Measurements from ENCODE around the gene UNC50. TPM values are rescaled to one million over a fixed set of nuclear protein-coding genes. Genes with fewer than 3 reads are reported as not detected.
"Not testable (repeated sequence)": the region's sequence is repeated elsewhere in the genome, so short reads cannot be mapped to it uniquely, and the experiment has no call there.

UNC50 gene
- total RNA-seq, 2 experiments from 2014 or later: 21.1 to 31.4 TPM

- intact Hi-C loops (cut with DNase I, micrococcal nuclease); ATAC-seq; H3K9me3 Mint-ChIP-seq (ENCODE audit: low read depth); H3K27ac Mint-ChIP-seq; H3K4me3 Mint-ChIP-seq; POLR2A ChIA-PET; CTCF ChIA-PET; H3K4me1 Mint-ChIP-seq; DNase-seq; H3K27me3 Mint-ChIP-seq: not testable (repeated sequence)
- peaks cover 43% of the 10 kb centered on the region for H3K36me3 Mint-ChIP-seq (ENCODE audit: low read depth)
Observed at GRCh38 chr2:98594665-98595064, 13.7 kb upstream of the UNC50 start.

- ATAC-seq (peak; percentile 30), DNase-seq (no peak)
- CTCF ChIA-PET: interaction anchor here (0.8 to 1.2 kb wide), 3 partner anchors 9 to 12 kb away, joined by 3 to 4 read pairs (median 3); partner anchors contain the start of genes COA5 and UNC50
- intact Hi-C loops (cut with DNase I, micrococcal nuclease): no loop called here
- Mint-ChIP-seq H3K9me3 (ENCODE audit: low read depth) (peaks cover 2% of the 10 kb centered on the region), H3K36me3 (ENCODE audit: low read depth) (peaks cover 45% of the 10 kb centered on the region), H3K4me1 (peaks cover 6% of the 10 kb centered on the region), H3K27me3 (no peaks in the 10 kb centered on the region), H3K27ac (peak overlapping the region; percentile 70), H3K4me3 (no peak overlapping the region)
- POLR2A ChIA-PET: no interaction called here
Observed at GRCh38 chr2:98598781-98599428, 9.5 kb upstream of the UNC50 start.

- CTCF ChIA-PET: interaction anchor here (0.5 to 1.3 kb wide), 4 partner anchors 32 to 212 kb away, joined by 3 to 4 read pairs (median 3); no protein-coding TSS in a partner anchor
- POLR2A ChIA-PET: no interaction called here
- Mint-ChIP-seq H3K27me3 (no peaks in the 10 kb centered on the region), H3K27ac (no peak overlapping the region), H3K4me1 (peaks cover 30% of the 10 kb centered on the region), H3K9me3 (ENCODE audit: low read depth) (no peaks in the 10 kb centered on the region), H3K4me3 (no peak overlapping the region), H3K36me3 (ENCODE audit: low read depth) (peaks cover 35% of the 10 kb centered on the region)
- DNase-seq: peak; percentile 39
- intact Hi-C loops (cut with DNase I, micrococcal nuclease): loop anchor here (2.0 to 10.0 kb wide), 3 partner anchors 157 to 607 kb away; partner anchors contain the start of genes INPP4A (in 1 of the 2) and TMEM131 (in 1 of the 2)
- ATAC-seq: peak; percentile 69
Observed at GRCh38 chr2:98601532-98602132, 6.8 kb upstream of the UNC50 start.

GRCh38 chr2:98604547-98604946 is 3.8 kb upstream of the UNC50 start:
- Mint-ChIP-seq H3K9me3 (ENCODE audit: low read depth) (no peaks in the 10 kb centered on the region), H3K4me1 (peaks cover 38% of the 10 kb centered on the region), H3K27ac (peak overlapping the region; percentile 80), H3K36me3 (ENCODE audit: low read depth) (peaks cover 18% of the 10 kb centered on the region), H3K27me3 (no peaks in the 10 kb centered on the region), H3K4me3 (no peak overlapping the region)
- no peak for ATAC-seq
- peak; percentile 30 for DNase-seq
- intact Hi-C loops (cut with DNase I, micrococcal nuclease): loop anchor here (2.0 to 10.0 kb wide), 3 partner anchors 160 to 610 kb away; partner anchors contain the start of genes INPP4A (in 1 of the 2) and TMEM131 (in 1 of the 2)
- ChIA-PET POLR2A (no interaction called here), CTCF (no interaction called here)

- POLR2A ChIA-PET: no interaction called here
- H3K4me1 Mint-ChIP-seq: peaks cover 43% of the 10 kb centered on the region
- CTCF ChIA-PET: no interaction called here
- H3K36me3 Mint-ChIP-seq (ENCODE audit: low read depth): peaks cover 18% of the 10 kb centered on the region
- no peaks in the 10 kb centered on the region for H3K27me3 Mint-ChIP-seq
- DNase-seq: no peak
- no peak overlapping the region for H3K4me3 Mint-ChIP-seq
- ATAC-seq: no peak
- peak overlapping the region; percentile 80 for H3K27ac Mint-ChIP-seq
- H3K9me3 Mint-ChIP-seq (ENCODE audit: low read depth): no peaks in the 10 kb centered on the region
- intact Hi-C loops (cut with DNase I, micrococcal nuclease): loop anchor here (2.0 to 10.0 kb wide), 7 partner anchors 148 to 1957 kb away; partner anchors contain the start of genes ACTR1B (in 1 of the 2), EIF5B (in 1 of the 2), INPP4A (in 1 of the 2) and PDCL3 (in 1 of the 2)
Observed at GRCh38 chr2:98605076-98605475, 3.3 kb upstream of the UNC50 start.

- no peaks in the 10 kb centered on the region for H3K27me3 Mint-ChIP-seq
- ChIA-PET CTCF (interaction anchor here (0.8 to 1.6 kb wide), 4 partner anchors 10 to 39 kb away, joined by 4 read pairs; no protein-coding TSS in a partner anchor), POLR2A (interaction anchor here (0.6 to 0.7 kb wide), 2 partner anchors 43 to 46 kb away, joined by 3 to 5 read pairs; no protein-coding TSS in a partner anchor)
- no peak for ATAC-seq
- H3K4me3 Mint-ChIP-seq: peak overlapping the region; percentile 83
- DNase-seq: no peak
- H3K27ac Mint-ChIP-seq: peak overlapping the region; percentile 94
- peaks cover 23% of the 10 kb centered on the region for H3K36me3 Mint-ChIP-seq (ENCODE audit: low read depth)
- no peaks in the 10 kb centered on the region for H3K9me3 Mint-ChIP-seq (ENCODE audit: low read depth)
- intact Hi-C loops (cut with DNase I, micrococcal nuclease): loop anchor here (5.0 to 10.0 kb wide), 6 partner anchors 149 to 1956 kb away; partner anchors contain the start of genes ACTR1B (in 1 of the 2), EIF5B (in 1 of the 2), INPP4A (in 1 of the 2) and PDCL3 (in 1 of the 2)
- peaks cover 56% of the 10 kb centered on the region for H3K4me1 Mint-ChIP-seq
Observed at GRCh38 chr2:98606431-98606830, 2.0 kb upstream of the UNC50 start.

GRCh38 chr2:98607104-98607503 is 1.3 kb upstream of the UNC50 start:
- H3K27me3 Mint-ChIP-seq: no peaks in the 10 kb centered on the region
- H3K4me3 Mint-ChIP-seq: peak overlapping the region; percentile 83
- H3K36me3 Mint-ChIP-seq (ENCODE audit: low read depth): peaks cover 24% of the 10 kb centered on the region
- DNase-seq (no peak), ATAC-seq (no peak)
- peaks cover 61% of the 10 kb centered on the region for H3K4me1 Mint-ChIP-seq
- no peaks in the 10 kb centered on the region for H3K9me3 Mint-ChIP-seq (ENCODE audit: low read depth)
- H3K27ac Mint-ChIP-seq: peak overlapping the region; percentile 94
- intact Hi-C loops (cut with DNase I, micrococcal nuclease): loop anchor here (5.0 to 10.0 kb wide), 6 partner anchors 150 to 1955 kb away; partner anchors contain the start of genes ACTR1B (in 1 of the 2), EIF5B (in 1 of the 2), INPP4A (in 1 of the 2) and PDCL3 (in 1 of the 2)
- CTCF ChIA-PET: interaction anchor here (0.6 to 1.6 kb wide), 5 partner anchors 8 to 229 kb away, joined by 3 to 4 read pairs (median 4); no protein-coding TSS in a partner anchor
- POLR2A ChIA-PET: no interaction called here

- no peak for DNase-seq
- intact Hi-C loops (cut with DNase I, micrococcal nuclease): loop anchor here (1.0 to 10.0 kb wide), 10 partner anchors 150 to 1955 kb away; partner anchors contain the start of genes TXNDC9 (in 2 of the 2), ACTR1B (in 1 of the 2), C2orf15 (in 1 of the 2) and EIF5B (in 1 of the 2)
- CTCF ChIA-PET: interaction anchor here (0.6 to 1.5 kb wide), 2 partner anchors 9 to 228 kb away, joined by 3 read pairs; no protein-coding TSS in a partner anchor
- peaks cover 24% of the 10 kb centered on the region for H3K36me3 Mint-ChIP-seq (ENCODE audit: low read depth)
- peak overlapping the region; percentile 94 for H3K27ac Mint-ChIP-seq
- H3K4me1 Mint-ChIP-seq: peaks cover 61% of the 10 kb centered on the region
- H3K9me3 Mint-ChIP-seq (ENCODE audit: low read depth): no peaks in the 10 kb centered on the region
- no peak for ATAC-seq
- H3K27me3 Mint-ChIP-seq: no peaks in the 10 kb centered on the region
- peak overlapping the region; percentile 83 for H3K4me3 Mint-ChIP-seq
- POLR2A ChIA-PET: no interaction called here
Observed at GRCh38 chr2:98607741-98608115, 661 bp upstream of the UNC50 start.

- Mint-ChIP-seq H3K27ac (peak overlapping the region; percentile 94), H3K36me3 (ENCODE audit: low read depth) (peaks cover 29% of the 10 kb centered on the region), H3K4me1 (peaks cover 66% of the 10 kb centered on the region), H3K27me3 (no peaks in the 10 kb centered on the region), H3K4me3 (peak overlapping the region; percentile 83), H3K9me3 (ENCODE audit: low read depth) (no peaks in the 10 kb centered on the region)
- CTCF ChIA-PET: interaction anchor here (0.6 to 1.8 kb wide), 8 partner anchors 9 to 279 kb away, joined by 3 to 5 read pairs (median 3); no protein-coding TSS in a partner anchor
- DNase-seq (peak; percentile 20), ATAC-seq (no peak)
- POLR2A ChIA-PET: no interaction called here
- intact Hi-C loops (cut with DNase I, micrococcal nuclease): loop anchor here (1.0 to 10.0 kb wide), 10 partner anchors 152 to 1953 kb away; partner anchors contain the start of genes TXNDC9 (in 2 of the 2), ACTR1B (in 1 of the 2), C2orf15 (in 1 of the 2) and EIF5B (in 1 of the 2)
Observed at GRCh38 chr2:98608962-98609604, 694 bp downstream of the UNC50 start.

- peak overlapping the region; percentile 52 for H3K27ac Mint-ChIP-seq
- H3K4me3 Mint-ChIP-seq: no peak overlapping the region
- ChIA-PET CTCF (interaction anchor here (0.6 kb wide), 1 partner anchor 603 kb away, joined by 3 read pairs; no protein-coding TSS in a partner anchor), POLR2A (no interaction called here)
- H3K27me3 Mint-ChIP-seq: no peaks in the 10 kb centered on the region
- ATAC-seq (no peak), DNase-seq (no peak)
- intact Hi-C loops (cut with DNase I, micrococcal nuclease): no loop called here
- no peaks in the 10 kb centered on the region for H3K9me3 Mint-ChIP-seq (ENCODE audit: low read depth)
- H3K36me3 Mint-ChIP-seq (ENCODE audit: low read depth): peaks cover 54% of the 10 kb centered on the region
- peaks cover 43% of the 10 kb centered on the region for H3K4me1 Mint-ChIP-seq
Observed at GRCh38 chr2:98614024-98614739, 5.8 kb downstream of the UNC50 start.
